Muscle layer of colon (tissue), 2 donors: ENCODE data around the gene ITPR3.

Experiments
- H3K27ac ChIP-seq: one replicate; pipeline ENCODE4 v1.7.0; 2013; ENCODE audit warnings: low read depth, mild to moderate bottlenecking, low read length, moderate library complexity
- H3K27me3 ChIP-seq, 2 donors: one replicate each; pipeline ENCODE4 v1.7.0; 2013; ENCODE audit warnings: low read length in 2 of 2, mild to moderate bottlenecking in 2 of 2; ENCODE audit not compliant: insufficient read depth in 2 of 2, control insufficient read depth in 1 of 2
- H3K36me3 ChIP-seq: one replicate; pipeline ENCODE4 v1.7.0; 2013; ENCODE audit warnings: mild to moderate bottlenecking, low read length; ENCODE audit not compliant: insufficient read depth
- H3K4me1 ChIP-seq: one replicate; pipeline ENCODE4 v1.7.0; 2013; ENCODE audit warnings: mild to moderate bottlenecking, low read length; ENCODE audit not compliant: insufficient read depth
- H3K4me3 ChIP-seq, 2 donors: one replicate each; pipeline ENCODE4 v1.7.0; 2013; ENCODE audit warnings: low read length in 2 of 2, low read depth in 1 of 2, mild to moderate bottlenecking in 1 of 2, moderate library complexity in 1 of 2
- H3K9ac ChIP-seq: one replicate; pipeline ENCODE4 v1.7.0; 2013; ENCODE audit warnings: low read length
- H3K9me3 ChIP-seq: one replicate; pipeline ENCODE4 v1.7.0; 2013; ENCODE audit warnings: mild to moderate bottlenecking, low read length
- donor health status: abdominal sarcoma.
- donor health status: Adenocarcinoma of cecum.

The ITPR3 gene

GRCh38 chr6:33698494-33698893 is 77.4 kb downstream of the ITPR3 start:
- H3K36me3 ChIP-seq, result peaks cover 17% of the 10 kb centered on the region
- no peaks in the 10 kb centered on the region for H3K27me3 ChIP-seq
- no peak overlapping the region for H3K27ac ChIP-seq
- H3K9me3 ChIP-seq, result no peaks in the 10 kb centered on the region
- peaks cover 20% of the 10 kb centered on the region for H3K4me1 ChIP-seq
- no peak overlapping the region for H3K4me3 ChIP-seq
- no peak overlapping the region for H3K9ac ChIP-seq

- no peak overlapping the region for H3K9ac ChIP-seq
- H3K27me3 ChIP-seq, result no peaks in the 10 kb centered on the region
- no peak overlapping the region for H3K4me3 ChIP-seq
- no peaks in the 10 kb centered on the region for H3K9me3 ChIP-seq
- no peak overlapping the region for H3K27ac ChIP-seq
- H3K4me1 ChIP-seq, result peaks cover 16% of the 10 kb centered on the region
- H3K36me3 ChIP-seq, result peaks cover 17% of the 10 kb centered on the region
Measured at GRCh38 chr6:33699131-33699530, 78.0 kb downstream of the ITPR3 start.

DNA sequence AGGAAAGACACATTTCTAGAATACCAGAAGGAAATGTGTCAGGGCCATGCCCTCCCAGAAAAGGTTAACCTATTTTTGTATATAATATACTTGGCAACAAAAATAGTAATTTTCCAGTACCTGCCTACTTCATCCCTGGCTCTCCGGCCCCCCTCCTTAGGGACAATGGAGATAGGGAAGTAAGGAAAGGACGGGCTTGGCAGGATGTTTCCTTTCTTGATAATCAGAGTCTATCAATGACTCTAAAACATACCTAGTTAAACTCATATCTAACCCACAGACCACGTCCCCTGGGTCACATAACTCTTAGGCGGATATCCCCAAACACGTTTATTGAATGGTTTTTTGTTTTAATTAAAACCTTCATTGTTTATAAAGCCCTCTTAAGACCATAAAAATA is 78.6 kb downstream of the ITPR3 start:
- Histone ChIP-seq H3K4me1 (peaks cover 16% of the 10 kb centered on the region), H3K9me3 (no peaks in the 10 kb centered on the region), H3K4me3 (no peak overlapping the region), H3K9ac (no peak overlapping the region), H3K36me3 (peaks cover 17% of the 10 kb centered on the region), H3K27ac (no peak overlapping the region), H3K27me3 (no peaks in the 10 kb centered on the region)

DNA sequence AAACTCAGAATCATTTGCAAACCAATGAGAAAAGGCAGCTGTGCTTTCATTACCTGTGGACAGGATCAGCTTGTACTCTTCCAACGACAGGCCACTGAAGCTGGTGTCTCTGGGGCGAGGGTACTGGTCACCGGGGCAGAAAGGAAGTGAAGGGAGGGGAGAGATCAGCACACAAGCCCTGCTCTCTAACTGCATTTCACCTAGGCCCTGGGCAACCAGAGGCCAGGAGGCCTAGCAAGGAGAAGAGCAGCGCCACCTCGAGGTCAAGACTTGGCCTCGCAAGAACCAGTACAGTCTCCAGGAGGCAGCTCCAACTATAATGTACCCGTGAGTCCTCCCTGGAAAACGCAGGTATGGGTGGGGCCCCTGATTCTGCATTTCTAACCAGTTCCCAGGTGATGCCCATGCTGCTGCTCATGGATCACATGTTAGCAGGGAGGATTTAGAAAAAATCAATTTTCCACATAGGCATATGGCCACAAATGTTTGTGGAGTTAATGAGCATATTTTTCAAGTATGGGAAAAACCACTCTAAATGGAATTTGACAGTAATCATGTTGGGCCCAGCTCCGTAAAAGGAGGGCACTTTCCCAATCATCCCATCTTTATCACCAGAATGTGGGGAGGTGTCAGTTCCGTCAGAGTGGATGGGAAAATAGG is 79.4 kb downstream of the ITPR3 start:
- no peaks in the 10 kb centered on the region for H3K9me3 ChIP-seq
- no peaks in the 10 kb centered on the region for H3K27me3 ChIP-seq
- H3K4me3 ChIP-seq, result no peak overlapping the region
- H3K4me1 ChIP-seq, result peaks cover 10% of the 10 kb centered on the region
- peaks cover 10% of the 10 kb centered on the region for H3K36me3 ChIP-seq
- H3K27ac ChIP-seq, result no peak overlapping the region
- no peak overlapping the region for H3K9ac ChIP-seq

- Histone ChIP-seq H3K9me3 (no peaks in the 10 kb centered on the region), H3K27me3 (no peaks in the 10 kb centered on the region), H3K9ac (no peak overlapping the region), H3K4me3 (no peak overlapping the region), H3K36me3 (no peaks in the 10 kb centered on the region), H3K27ac (no peak overlapping the region), H3K4me1 (no peaks in the 10 kb centered on the region)
Measured at GRCh38 chr6:33702345-33702977, 81.3 kb downstream of the ITPR3 start.

DNA sequence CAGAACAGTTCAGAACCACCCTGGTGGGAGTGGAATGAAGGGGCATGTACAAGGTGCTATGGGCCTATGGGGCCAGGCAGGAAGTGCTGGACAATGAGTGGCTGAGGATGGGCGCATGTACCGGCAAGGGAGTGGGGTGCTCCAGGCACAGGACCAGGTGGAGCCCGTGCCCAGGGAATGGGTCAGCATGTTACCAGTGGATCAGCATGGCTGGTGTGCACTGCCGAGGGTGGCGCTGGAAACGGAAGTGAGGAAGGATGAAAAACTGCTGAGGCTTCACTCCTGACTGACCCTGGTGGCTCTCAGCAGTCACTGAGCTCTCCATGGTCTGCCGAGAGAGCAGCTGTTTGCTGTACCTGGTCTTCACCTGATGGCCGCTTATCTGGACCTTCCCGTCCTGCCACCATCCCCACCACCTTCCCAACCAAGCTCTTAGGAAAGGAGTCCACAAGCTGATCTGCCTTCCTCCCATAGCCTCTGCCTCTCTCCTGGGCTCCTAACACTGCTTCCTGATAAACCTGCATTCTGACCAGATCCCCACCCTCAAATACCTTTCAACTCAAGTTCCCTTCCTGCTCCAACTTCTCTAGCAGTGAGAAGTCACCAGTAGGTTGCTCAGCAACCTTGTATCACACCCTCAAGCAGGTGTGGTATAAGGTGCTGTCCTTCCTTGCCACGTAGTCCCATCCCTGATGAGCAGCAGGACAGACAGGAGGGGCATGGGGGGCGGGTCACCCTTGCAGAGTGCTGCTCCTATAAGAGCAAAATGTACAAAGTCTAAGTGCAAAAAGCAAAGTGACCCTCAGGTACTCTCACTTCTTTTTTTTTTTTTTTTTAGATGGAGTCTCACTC is 83.3 kb downstream of the ITPR3 start:
- Histone ChIP-seq H3K4me1 (no peaks in the 10 kb centered on the region), H3K9ac (no peak overlapping the region), H3K4me3 (no peak overlapping the region), H3K27me3 (no peaks in the 10 kb centered on the region), H3K9me3 (no peaks in the 10 kb centered on the region), H3K36me3 (peaks cover 3% of the 10 kb centered on the region), H3K27ac (no peak overlapping the region)

DNA sequence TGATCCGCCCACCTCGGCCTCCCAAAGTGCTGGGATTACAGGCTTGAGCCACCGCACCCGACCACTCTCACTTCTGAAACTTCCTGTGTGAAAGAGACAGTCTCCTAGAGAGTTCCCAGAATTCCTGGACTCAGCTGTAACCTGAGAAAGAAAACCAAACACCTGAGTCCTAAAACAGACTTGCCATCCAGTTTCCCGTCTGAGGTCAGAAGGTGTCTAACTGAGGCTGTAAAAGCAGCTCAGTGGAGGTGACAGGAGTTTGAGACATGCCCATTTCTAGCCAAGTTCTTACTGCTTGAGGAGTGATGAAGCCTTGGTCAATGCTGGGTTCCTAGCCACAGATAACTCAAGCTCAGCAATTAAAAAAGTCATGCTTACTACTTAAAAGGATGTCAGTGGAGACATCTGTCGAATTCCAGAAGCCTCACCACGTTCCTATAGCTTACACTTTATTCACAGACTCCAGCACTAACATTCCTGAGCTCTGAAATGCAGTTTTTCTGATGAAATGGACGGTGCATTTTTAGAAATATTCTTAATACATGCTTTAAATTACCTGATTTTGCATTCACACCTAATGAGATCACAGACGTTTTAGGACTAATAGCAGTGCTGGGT is 84.3 kb downstream of the ITPR3 start:
- no peak overlapping the region for H3K9ac ChIP-seq
- H3K4me1 ChIP-seq, result peaks cover 5% of the 10 kb centered on the region
- H3K27me3 ChIP-seq, result no peaks in the 10 kb centered on the region
- no peak overlapping the region for H3K4me3 ChIP-seq
- H3K27ac ChIP-seq, result no peak overlapping the region
- no peaks in the 10 kb centered on the region for H3K9me3 ChIP-seq
- peaks cover 6% of the 10 kb centered on the region for H3K36me3 ChIP-seq

GRCh38 chr6:33705955-33706725 is 85.0 kb downstream of the ITPR3 start:
- no peak overlapping the region for H3K9ac ChIP-seq

DNA sequence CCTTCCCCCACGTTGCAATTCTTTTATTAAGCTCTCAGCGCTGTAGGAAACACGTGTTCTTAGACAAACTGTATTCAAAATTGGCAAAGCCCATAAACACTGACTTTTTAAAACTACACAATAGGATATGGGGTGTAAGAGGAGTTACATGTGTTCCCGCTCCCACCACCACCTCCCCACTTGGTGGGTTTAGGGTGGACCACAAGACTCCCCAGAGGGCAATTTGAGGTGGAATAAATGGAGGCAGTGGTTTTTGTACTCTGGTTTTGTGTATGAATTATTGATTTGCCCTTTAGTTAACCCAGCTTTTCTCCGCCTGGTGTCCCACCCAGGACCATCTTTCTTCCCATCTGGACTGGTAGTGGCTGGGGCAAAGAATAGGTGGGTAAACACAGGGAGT is 86.6 kb downstream of the ITPR3 start:
- Histone ChIP-seq H3K4me3 (no peak overlapping the region), H3K4me1 (peaks cover 12% of the 10 kb centered on the region), H3K27ac (no peak overlapping the region), H3K9ac (no peak overlapping the region), H3K36me3 (peaks cover 6% of the 10 kb centered on the region), H3K9me3 (no peaks in the 10 kb centered on the region), H3K27me3 (no peaks in the 10 kb centered on the region)

More at GRCh38 chr6:33705955-33706725, 85.0 kb downstream of the ITPR3 start:
- Histone ChIP-seq H3K9me3 (no peaks in the 10 kb centered on the region), H3K36me3 (peaks cover 6% of the 10 kb centered on the region), H3K27me3 (no peaks in the 10 kb centered on the region), H3K4me3 (no peak overlapping the region), H3K4me1 (peaks cover 12% of the 10 kb centered on the region), H3K27ac (no peak overlapping the region)

DNA sequence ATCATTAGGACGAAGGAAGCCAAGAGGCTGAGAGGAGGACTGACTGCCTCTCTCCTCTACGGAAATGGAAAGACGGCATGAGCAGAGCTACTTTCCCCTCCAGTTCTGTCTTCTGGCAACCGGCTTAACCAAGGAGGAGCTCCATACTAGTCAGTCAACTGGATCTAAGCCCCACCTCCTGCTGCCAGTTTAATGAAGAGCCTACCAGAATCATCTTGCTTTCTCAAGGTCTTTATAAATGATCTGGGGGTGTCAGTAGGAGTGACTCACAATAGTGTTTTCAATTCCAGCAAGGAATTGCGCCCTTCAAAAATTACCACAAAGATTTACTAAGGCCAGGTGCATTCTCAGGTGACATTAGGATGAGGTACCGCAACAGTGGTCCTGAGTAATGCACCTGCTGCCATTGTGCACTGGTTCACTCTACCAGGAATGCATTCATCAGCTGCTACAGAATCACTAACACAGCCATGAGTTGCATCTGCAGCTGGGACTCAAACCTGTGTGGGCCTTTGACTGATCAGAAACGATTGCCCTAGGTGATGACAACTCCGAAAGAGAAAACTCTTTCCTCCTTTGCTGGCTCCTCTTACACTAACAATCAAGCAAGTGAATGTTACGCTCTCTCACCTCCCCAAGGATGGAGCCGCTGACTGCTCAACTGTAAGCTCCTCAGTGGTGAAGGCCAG is 87.5 kb downstream of the ITPR3 start:
- Histone ChIP-seq H3K36me3 (peaks cover 6% of the 10 kb centered on the region), H3K27me3 (no peaks in the 10 kb centered on the region), H3K4me3 (no peak overlapping the region), H3K27ac (no peak overlapping the region), H3K9ac (no peak overlapping the region), H3K9me3 (no peaks in the 10 kb centered on the region), H3K4me1 (peaks cover 12% of the 10 kb centered on the region)
